T-helper 2 cell treated with Interferon-gamma antibody and Interleukin-4, amounts not matched to agents 100 ng/mL and 5 ng/mL, for 36 hours (primary cell): ENCODE results near the gene SLC6A4. TPM values are rescaled to one million over a fixed set of nuclear protein-coding genes. Genes with fewer than 3 reads are reported as not detected.
"Not testable (repeated sequence)": the region's sequence is repeated elsewhere in the genome, so short reads cannot be mapped to it uniquely, and the experiment has no call there.

Source experiments
- intact Hi-C: fragments of 100-400 bp; cut with micrococcal nuclease; formaldehyde crosslinking; loops from one replicate; pipeline ENCODE4 v1.15.1; 2023
- total RNA-seq: library from RNA; stranded (reverse); gene quantifications from 2 replicates; pipeline ENCODE4 v1.2.3, GENCODE V29; 2022

The SLC6A4 gene
- total RNA-seq, 1 donor from 2014 or later: not detected

GRCh38 chr17:30239089-30239462 is 3.6 kb upstream of the SLC6A4 start:
- intact Hi-C loops: no loop called here

- intact Hi-C loops: no loop called here
Measured at GRCh38 chr17:30238387-30239088, 3.0 kb upstream of the SLC6A4 start.

- intact Hi-C loops: no loop called here
Measured at GRCh38 chr17:30238003-30238344, 2.5 kb upstream of the SLC6A4 start.

GRCh38 chr17:30237296-30238002 is 2.0 kb upstream of the SLC6A4 start:
- intact Hi-C loops: no loop called here

GRCh38 chr17:30236766-30237165 is 1.3 kb upstream of the SLC6A4 start:
- intact Hi-C loops: no loop called here

GRCh38 chr17:30236297-30236624 is 764 bp upstream of the SLC6A4 start:
- intact Hi-C loops: no loop called here

GRCh38 chr17:30234964-30235363 is 533 bp downstream of the SLC6A4 start:
- intact Hi-C loops: no loop called here

- intact Hi-C loops: no loop called here
Measured at GRCh38 chr17:30234296-30234695, 1.2 kb downstream of the SLC6A4 start.

GRCh38 chr17:30232824-30233427 is 2.6 kb downstream of the SLC6A4 start:
- intact Hi-C loops: no loop called here

- intact Hi-C loops: no loop called here
Measured at GRCh38 chr17:30232015-30232823, 3.3 kb downstream of the SLC6A4 start.

- intact Hi-C loops: no loop called here
Measured at GRCh38 chr17:30230596-30231125, 4.8 kb downstream of the SLC6A4 start.

- intact Hi-C loops: not testable (repeated sequence)
Measured at GRCh38 chr17:30230009-30230408, 5.5 kb downstream of the SLC6A4 start.

- intact Hi-C loops: no loop called here
Measured at GRCh38 chr17:30229012-30229411, 6.5 kb downstream of the SLC6A4 start.

GRCh38 chr17:30228011-30228410 is 7.5 kb downstream of the SLC6A4 start:
- intact Hi-C loops: no loop called here

GRCh38 chr17:30226878-30227277 is 8.6 kb downstream of the SLC6A4 start:
- intact Hi-C loops: no loop called here

- intact Hi-C loops: no loop called here
Measured at GRCh38 chr17:30225919-30226553, 9.5 kb downstream of the SLC6A4 start.

GRCh38 chr17:30225112-30225511 is 10.4 kb downstream of the SLC6A4 start:
- intact Hi-C loops: no loop called here

- intact Hi-C loops: no loop called here
Measured at GRCh38 chr17:30224419-30224960, 11.0 kb downstream of the SLC6A4 start.

- intact Hi-C loops: no loop called here
Measured at GRCh38 chr17:30222721-30223175, 12.7 kb downstream of the SLC6A4 start.

GRCh38 chr17:30222251-30222650 is 13.2 kb downstream of the SLC6A4 start:
- intact Hi-C loops: no loop called here

- intact Hi-C loops: no loop called here
Measured at GRCh38 chr17:30221346-30221745, 14.2 kb downstream of the SLC6A4 start.
